ENCODE data around the gene GPS2.
"Not testable (repeated sequence)": the region's sequence is repeated elsewhere in the genome, so short reads cannot be mapped to it uniquely, and the experiment has no call there.

The GPS2 gene

DNA sequence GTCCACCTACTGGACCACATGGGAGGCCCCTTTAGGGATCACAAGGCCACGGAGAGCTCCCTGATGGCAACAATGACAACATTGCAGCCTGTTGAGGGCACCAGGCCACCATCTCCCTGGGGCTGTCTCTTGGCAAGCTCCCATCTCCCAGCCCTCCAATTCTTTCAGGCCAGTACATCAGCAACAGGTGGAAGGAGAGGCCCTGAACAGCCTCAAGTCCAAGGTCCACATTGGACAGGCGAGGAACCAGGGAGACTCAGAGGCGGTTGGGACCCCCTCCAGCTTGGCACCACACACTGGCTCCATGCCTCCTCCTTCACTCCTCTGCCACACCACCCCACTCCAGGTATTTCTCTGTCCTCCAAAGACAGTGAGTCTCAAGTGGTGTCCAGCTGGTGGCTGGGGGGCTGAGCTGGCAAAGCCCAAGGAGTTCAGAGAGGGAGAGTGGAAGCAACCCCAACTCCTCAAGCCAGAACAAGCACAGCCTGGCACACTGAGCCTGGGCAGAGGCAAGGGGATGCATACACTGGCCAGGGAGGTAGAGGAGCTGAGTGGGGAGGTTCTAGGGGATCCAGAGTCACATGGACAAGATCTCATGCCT is 19.9 kb upstream of the GPS2 start:
- Histone ChIP-seq H3K4me1 (ENCODE audit: insufficient read depth, low read length) (peaks cover 12% of the 10 kb centered on the region; the same call in 1 of the 2 replicates), H3K9me3 (ENCODE audit: insufficient read depth, low read depth, low read length) (no peaks in the 10 kb centered on the region), H3K27ac (ENCODE audit: low read length) (no peak overlapping the region), H3K9ac (ENCODE audit: low read depth, low read length) (no peak overlapping the region), H3K27me3 (ENCODE audit: insufficient read depth, low read length) (no peaks in the 10 kb centered on the region), H3K36me3 (ENCODE audit: insufficient read depth, low read depth, low read length) (no peaks in the 10 kb centered on the region), H3K4me3 (ENCODE audit: low read length) (no peak overlapping the region)

DNA sequence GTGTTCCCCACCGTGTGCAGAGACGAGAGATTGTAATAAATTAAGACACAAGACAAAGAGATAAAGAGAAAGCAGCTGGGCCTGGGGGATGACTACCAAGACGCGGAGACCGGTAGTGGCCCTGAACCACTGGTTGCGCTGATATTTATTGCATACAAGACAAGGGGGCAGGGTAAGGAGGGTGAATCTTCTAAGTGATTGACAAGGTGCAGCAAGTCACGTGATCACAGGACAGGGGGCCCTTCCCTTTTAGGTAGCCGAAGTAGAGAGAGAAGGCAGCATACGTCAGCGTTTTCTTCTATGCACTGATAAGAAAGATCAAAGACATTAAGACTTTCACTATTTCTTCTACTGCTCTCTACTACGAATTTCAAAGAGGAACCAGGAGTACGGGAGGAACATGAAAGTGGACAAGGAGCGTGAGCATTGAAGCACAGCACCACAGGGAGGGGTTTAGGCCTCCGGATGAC is 17.5 kb upstream of the GPS2 start:
- H3K9ac ChIP-seq (ENCODE audit: low read depth, low read length); H3K27me3 ChIP-seq (ENCODE audit: insufficient read depth, low read length); H3K9me3 ChIP-seq (ENCODE audit: insufficient read depth, low read depth, low read length); H3K36me3 ChIP-seq (ENCODE audit: insufficient read depth, low read depth, low read length); H3K27ac ChIP-seq (ENCODE audit: low read length); H3K4me3 ChIP-seq (ENCODE audit: low read length): not testable (repeated sequence)
- H3K4me1 ChIP-seq (ENCODE audit: insufficient read depth, low read length) = peaks cover 12% of the 10 kb centered on the region; the same call in 1 of the 2 replicates

DNA sequence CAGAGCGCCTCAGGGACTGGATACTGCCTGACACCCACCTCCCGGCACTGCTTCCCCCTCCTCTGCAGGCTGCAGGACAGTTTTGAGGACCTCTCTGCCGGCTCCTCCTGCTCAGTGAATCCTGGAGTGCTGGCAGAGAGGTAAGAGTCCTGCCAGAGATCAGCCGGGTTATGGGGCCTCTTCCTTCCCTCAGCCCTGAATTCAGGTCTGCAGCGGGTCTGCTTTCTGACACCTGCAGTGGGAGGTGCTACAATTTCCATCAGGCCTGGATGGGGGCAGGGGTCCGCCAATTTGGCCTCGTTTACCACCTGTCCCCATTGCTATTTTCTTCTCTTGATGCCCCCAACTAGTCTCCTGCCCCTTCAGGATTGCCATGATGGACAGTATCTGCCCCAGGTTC is 17.0 kb upstream of the GPS2 start:
- no peak overlapping the region for H3K4me3 ChIP-seq (ENCODE audit: low read length)
- peaks cover 10% of the 10 kb centered on the region; the same call in 1 of the 2 replicates for H3K4me1 ChIP-seq (ENCODE audit: insufficient read depth, low read length)
- H3K9ac ChIP-seq (ENCODE audit: low read depth, low read length) = no peak overlapping the region
- no peaks in the 10 kb centered on the region for H3K27me3 ChIP-seq (ENCODE audit: insufficient read depth, low read length)
- no peaks in the 10 kb centered on the region for H3K36me3 ChIP-seq (ENCODE audit: insufficient read depth, low read depth, low read length)
- no peak overlapping the region for H3K27ac ChIP-seq (ENCODE audit: low read length)
- H3K9me3 ChIP-seq (ENCODE audit: insufficient read depth, low read depth, low read length) = no peaks in the 10 kb centered on the region

DNA sequence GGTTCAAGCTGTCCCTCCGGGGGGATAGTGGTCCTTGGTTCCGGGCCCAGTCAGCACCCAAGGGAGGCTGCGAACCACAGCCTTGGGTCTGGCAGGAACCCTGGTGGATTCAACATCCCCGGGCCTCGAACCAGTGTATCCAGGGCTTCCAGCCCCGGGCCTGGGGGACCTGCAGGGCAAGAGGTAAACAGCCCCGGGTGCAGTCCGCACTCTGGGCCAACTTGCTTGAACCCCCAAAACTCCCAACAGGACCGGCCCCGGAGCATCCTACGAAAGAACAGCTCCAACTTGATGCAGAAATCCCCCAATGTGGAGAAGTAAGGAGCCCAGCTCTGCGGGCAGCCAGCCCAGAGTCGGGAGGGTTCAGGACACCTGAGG is 15.5 kb upstream of the GPS2 start:
- peaks cover 14% of the 10 kb centered on the region for H3K36me3 ChIP-seq (ENCODE audit: insufficient read depth, low read depth, low read length)
- H3K4me1 ChIP-seq (ENCODE audit: insufficient read depth, low read length) = peaks cover 3% of the 10 kb centered on the region; the same call in 1 of the 2 replicates
- H3K9ac ChIP-seq (ENCODE audit: low read depth, low read length) = peak overlapping the region; percentile 86; the same call in 1 of the 2 replicates
- no peaks in the 10 kb centered on the region for H3K9me3 ChIP-seq (ENCODE audit: insufficient read depth, low read depth, low read length)
- peak overlapping the region; percentile 67 for H3K27ac ChIP-seq (ENCODE audit: low read length)
- peak overlapping the region; percentile 78; the same call in 1 of the 2 replicates for H3K4me3 ChIP-seq (ENCODE audit: low read length)
- H3K27me3 ChIP-seq (ENCODE audit: insufficient read depth, low read length) = no peaks in the 10 kb centered on the region

DNA sequence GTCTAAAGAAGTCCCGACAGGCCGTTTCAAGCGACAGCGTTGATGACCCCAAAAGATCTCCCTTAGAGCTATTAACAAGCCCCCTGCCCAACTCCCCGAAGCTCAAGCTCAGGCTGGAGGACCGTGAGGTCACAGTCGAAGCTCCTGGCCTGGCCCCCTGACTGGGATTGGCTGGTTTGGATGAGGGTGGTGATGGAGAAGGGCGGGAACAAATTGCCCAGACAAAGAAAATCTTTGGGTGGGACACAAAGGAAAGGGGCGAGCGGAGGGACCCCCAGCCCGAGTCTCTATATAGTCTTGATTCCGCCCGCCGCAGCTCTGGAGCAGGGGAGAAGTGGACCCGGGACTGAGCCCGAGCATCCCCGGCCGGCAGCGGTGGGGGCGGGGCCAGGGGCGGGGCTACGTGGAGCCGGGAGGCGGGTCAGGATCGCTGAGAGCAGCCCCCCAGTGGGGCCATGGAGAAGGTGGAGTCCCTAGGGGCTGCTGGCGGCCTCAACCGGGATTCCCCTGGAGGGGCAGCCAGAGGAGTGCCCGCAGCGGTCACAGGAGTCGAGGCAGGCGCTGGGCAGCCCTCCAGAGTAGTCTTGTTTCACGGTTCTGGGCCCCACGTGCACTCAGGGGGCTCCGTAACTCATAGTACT is 15.0 kb upstream of the GPS2 start:
- Histone ChIP-seq H3K36me3 (ENCODE audit: insufficient read depth, low read depth, low read length) (peaks cover 18% of the 10 kb centered on the region), H3K9ac (ENCODE audit: low read depth, low read length) (peak overlapping the region; percentile 86; the same call in 1 of the 2 replicates), H3K27ac (ENCODE audit: low read length) (peak overlapping the region; percentile 67), H3K27me3 (ENCODE audit: insufficient read depth, low read length) (no peaks in the 10 kb centered on the region), H3K9me3 (ENCODE audit: insufficient read depth, low read depth, low read length) (no peaks in the 10 kb centered on the region), H3K4me1 (ENCODE audit: insufficient read depth, low read length) (peaks cover 3% of the 10 kb centered on the region; the same call in 1 of the 2 replicates), H3K4me3 (ENCODE audit: low read length) (peak overlapping the region; percentile 78)

DNA sequence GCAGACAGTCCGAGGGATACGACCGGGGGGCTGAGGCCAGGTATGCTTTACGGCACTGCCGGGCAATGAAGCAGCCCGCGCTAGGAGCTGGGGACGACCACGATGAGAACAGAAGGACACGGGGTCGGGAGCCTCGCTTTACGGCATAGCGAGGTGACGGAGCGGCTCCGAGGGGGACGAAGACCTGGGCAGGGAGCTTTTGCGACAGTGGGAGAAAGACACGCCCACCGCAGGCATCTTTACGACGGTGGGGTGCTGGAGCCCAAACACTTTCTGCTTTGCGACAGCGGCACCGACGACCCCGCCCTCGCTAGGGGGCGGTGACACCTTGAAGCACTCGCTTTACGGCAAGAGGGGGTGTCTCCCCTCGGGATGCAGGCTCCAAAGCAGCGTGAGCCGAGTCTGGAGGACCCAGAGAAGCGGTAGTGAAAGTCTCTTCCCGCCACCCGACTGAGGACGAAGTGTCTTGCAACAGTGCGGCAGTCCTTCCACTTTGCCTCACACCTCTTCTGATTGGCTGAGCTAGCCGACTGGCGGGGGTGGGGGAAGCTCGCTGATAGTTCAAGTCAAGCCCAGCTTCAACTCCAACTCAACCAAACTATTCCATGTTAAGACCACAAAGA is 14.3 kb upstream of the GPS2 start:
- H3K4me1 ChIP-seq (ENCODE audit: insufficient read depth, low read length) = peaks cover 3% of the 10 kb centered on the region; the same call in 1 of the 2 replicates
- H3K36me3 ChIP-seq (ENCODE audit: insufficient read depth, low read depth, low read length) = peaks cover 23% of the 10 kb centered on the region
- peak overlapping the region; percentile 86; the same call in 1 of the 2 replicates for H3K9ac ChIP-seq (ENCODE audit: low read depth, low read length)
- H3K27me3 ChIP-seq (ENCODE audit: insufficient read depth, low read length) = no peaks in the 10 kb centered on the region
- H3K4me3 ChIP-seq (ENCODE audit: low read length) = peak overlapping the region; percentile 78
- peak overlapping the region; percentile 67 for H3K27ac ChIP-seq (ENCODE audit: low read length)
- no peaks in the 10 kb centered on the region for H3K9me3 ChIP-seq (ENCODE audit: insufficient read depth, low read depth, low read length)

DNA sequence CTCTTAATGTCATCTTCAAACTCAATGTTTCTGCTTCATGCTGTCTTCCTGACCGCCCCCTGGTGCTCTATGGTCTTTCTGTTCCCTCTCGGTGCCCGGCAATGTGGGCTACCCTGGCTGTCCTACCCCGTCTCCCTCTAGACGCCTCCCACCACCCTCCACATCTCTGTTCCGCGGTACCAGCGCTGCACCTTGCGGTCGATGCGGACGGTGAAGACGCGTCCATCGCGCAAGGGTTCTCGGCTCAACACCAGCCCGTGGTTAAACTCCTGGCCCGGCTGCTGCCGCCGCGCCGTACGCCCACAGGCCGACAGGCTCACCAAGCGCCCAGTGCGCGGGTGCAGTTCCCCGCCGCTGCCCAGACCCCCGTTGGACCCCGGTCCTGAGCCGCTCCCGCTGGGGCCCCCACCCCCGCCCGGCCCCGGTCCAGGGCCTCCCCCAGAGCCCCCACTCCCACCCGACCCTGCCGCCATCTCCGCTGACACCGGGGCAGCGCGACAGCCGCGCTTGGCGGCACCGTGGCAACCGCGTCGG is 13.7 kb upstream of the GPS2 start, which contains the start of gene NEURL4:
Gene NEURL4 (minus strand): TSS at position 496 of the 534 bp plus-strand sequence. CDS start 23 bp downstream, at position 473.
- no peaks in the 10 kb centered on the region for H3K9me3 ChIP-seq (ENCODE audit: insufficient read depth, low read depth, low read length)
- peaks cover 24% of the 10 kb centered on the region for H3K36me3 ChIP-seq (ENCODE audit: insufficient read depth, low read depth, low read length)
- H3K4me3 ChIP-seq (ENCODE audit: low read length) = peak within 1 kb of the TSS; percentile 78
- peak within 1 kb of the TSS; percentile 86; the same call in 1 of the 2 replicates for H3K9ac ChIP-seq (ENCODE audit: low read depth, low read length)
- H3K4me1 ChIP-seq (ENCODE audit: insufficient read depth, low read length) = peaks cover 3% of the 10 kb centered on the region; the same call in 1 of the 2 replicates
- no peaks in the 10 kb centered on the region for H3K27me3 ChIP-seq (ENCODE audit: insufficient read depth, low read length)
- H3K27ac ChIP-seq (ENCODE audit: low read length) = peak within 1 kb of the TSS; percentile 67

DNA sequence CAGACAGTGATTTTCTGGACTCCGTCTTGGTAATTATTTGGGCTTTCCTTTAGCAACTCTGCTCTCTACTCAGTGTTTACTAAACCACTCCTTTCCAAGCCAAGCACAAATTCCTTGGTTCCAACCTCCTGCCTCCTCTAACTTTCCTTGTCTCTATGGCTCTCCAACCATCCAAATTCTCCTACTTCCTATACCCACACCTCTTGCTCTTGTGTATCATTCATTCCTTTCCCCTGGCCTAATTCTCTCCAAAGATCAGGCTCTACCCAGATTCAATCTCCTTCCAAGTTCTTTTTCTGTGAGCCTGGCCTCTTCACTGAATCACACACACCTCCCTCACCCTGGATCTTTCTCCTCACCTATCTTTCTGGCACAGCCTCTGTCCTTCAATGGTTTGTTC is 12.8 kb upstream of the GPS2 start:
- H3K27ac ChIP-seq (ENCODE audit: low read length) = no peak overlapping the region
- peaks cover 33% of the 10 kb centered on the region for H3K36me3 ChIP-seq (ENCODE audit: insufficient read depth, low read depth, low read length)
- H3K4me1 ChIP-seq (ENCODE audit: insufficient read depth, low read length) = peaks cover 3% of the 10 kb centered on the region; the same call in 1 of the 2 replicates
- peak overlapping the region; percentile 86; the same call in 1 of the 2 replicates for H3K9ac ChIP-seq (ENCODE audit: low read depth, low read length)
- H3K9me3 ChIP-seq (ENCODE audit: insufficient read depth, low read depth, low read length) = no peaks in the 10 kb centered on the region
- peak overlapping the region; percentile 78 for H3K4me3 ChIP-seq (ENCODE audit: low read length)
- H3K27me3 ChIP-seq (ENCODE audit: insufficient read depth, low read length) = no peaks in the 10 kb centered on the region

DNA sequence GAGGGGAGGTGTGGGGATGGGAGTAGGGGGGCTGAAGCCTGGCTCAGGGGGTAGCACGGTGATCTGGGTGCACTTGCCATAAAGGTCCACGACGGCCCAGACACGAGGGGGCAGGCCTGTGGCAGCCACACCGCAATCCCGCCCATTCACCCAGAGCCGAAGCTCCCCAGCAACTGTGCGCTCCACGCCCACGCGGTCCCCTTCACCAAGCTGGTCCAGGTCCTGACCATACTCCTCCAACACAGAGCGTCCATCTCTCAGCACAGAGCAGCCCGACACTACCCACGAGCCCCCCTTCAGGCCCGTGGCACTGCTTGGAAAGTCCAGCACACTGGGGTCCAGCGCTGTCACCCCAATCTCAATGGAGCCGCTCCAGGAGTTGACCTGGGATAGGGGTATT is 12.3 kb upstream of the GPS2 start:
- Histone ChIP-seq H3K36me3 (ENCODE audit: insufficient read depth, low read depth, low read length) (peaks cover 38% of the 10 kb centered on the region), H3K9ac (ENCODE audit: low read depth, low read length) (peak overlapping the region; percentile 40; the same call in 1 of the 2 replicates), H3K27me3 (ENCODE audit: insufficient read depth, low read length) (no peaks in the 10 kb centered on the region), H3K4me3 (ENCODE audit: low read length) (no peak overlapping the region), H3K4me1 (ENCODE audit: insufficient read depth, low read length) (peaks cover 3% of the 10 kb centered on the region; the same call in 1 of the 2 replicates), H3K9me3 (ENCODE audit: insufficient read depth, low read depth, low read length) (no peaks in the 10 kb centered on the region), H3K27ac (ENCODE audit: low read length) (no peak overlapping the region)

DNA sequence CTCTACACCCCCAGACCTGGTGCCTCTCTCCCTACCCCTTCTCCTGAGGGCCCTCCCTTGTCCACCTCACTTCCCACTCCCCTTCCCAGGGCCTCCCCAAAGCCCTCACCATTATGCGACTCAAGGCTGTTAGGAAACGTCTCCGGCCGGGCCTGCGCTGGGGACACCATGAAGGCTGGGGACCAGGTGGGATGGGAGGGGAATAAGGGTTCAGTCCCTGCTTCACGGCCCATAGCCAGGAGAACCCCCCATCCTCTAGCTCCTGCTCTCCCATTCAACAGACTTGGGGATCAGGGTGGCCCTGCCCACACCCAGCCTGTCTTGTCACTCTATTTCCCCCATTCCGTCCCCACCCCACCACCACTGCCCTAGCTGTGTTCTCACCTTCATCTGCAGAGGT is 11.9 kb upstream of the GPS2 start:
- Histone ChIP-seq H3K9me3 (ENCODE audit: insufficient read depth, low read depth, low read length) (no peaks in the 10 kb centered on the region), H3K36me3 (ENCODE audit: insufficient read depth, low read depth, low read length) (peaks cover 42% of the 10 kb centered on the region), H3K4me3 (ENCODE audit: low read length) (no peak overlapping the region), H3K9ac (ENCODE audit: low read depth, low read length) (no peak overlapping the region), H3K27ac (ENCODE audit: low read length) (no peak overlapping the region), H3K4me1 (ENCODE audit: insufficient read depth, low read length) (peaks cover 3% of the 10 kb centered on the region; the same call in 1 of the 2 replicates), H3K27me3 (ENCODE audit: insufficient read depth, low read length) (no peaks in the 10 kb centered on the region)

DNA sequence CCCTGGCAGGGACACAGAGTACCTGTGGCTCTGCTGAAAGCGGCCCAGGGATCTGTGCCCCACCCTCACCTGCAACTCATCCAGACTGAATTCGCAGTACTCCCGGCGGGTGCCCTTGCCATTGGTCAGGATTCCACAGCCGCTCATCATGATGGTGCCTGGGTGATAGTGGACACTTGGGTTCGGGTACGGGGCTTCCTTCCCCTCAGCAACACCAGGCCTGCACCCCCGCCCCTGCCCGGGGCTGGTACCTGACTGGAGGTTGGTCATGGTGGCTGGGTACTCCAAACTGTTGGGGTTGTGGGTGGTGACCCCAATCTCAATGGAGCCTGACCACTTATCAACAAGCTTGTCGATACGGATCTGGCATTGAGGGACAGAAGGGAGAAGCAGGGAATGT is 11.0 kb upstream of the GPS2 start:
- H3K36me3 ChIP-seq (ENCODE audit: insufficient read depth, low read depth, low read length) = peaks cover 51% of the 10 kb centered on the region
- no peak overlapping the region for H3K9ac ChIP-seq (ENCODE audit: low read depth, low read length)

More for the DNA sequence above, 11.0 kb upstream of the GPS2 start:
- Histone ChIP-seq H3K27me3 (ENCODE audit: insufficient read depth, low read length) (no peaks in the 10 kb centered on the region), H3K4me3 (ENCODE audit: low read length) (no peak overlapping the region), H3K9me3 (ENCODE audit: insufficient read depth, low read depth, low read length) (no peaks in the 10 kb centered on the region), H3K4me1 (ENCODE audit: insufficient read depth, low read length) (peaks cover 3% of the 10 kb centered on the region; the same call in 1 of the 2 replicates), H3K27ac (ENCODE audit: low read length) (no peak overlapping the region)
